Bronchial epithelial cell (primary cell): ENCODE data around the gene BTBD3. TPM values are rescaled to one million over a fixed set of nuclear protein-coding genes. Genes with fewer than 3 reads are reported as not detected.

Experiments used
- DNase-seq: peaks from one replicate; pipeline ENCODE4 v3.0.0-alpha.2; 2010; ENCODE audit warnings: low read depth
- FAIRE-seq: peaks from 2 replicates; lab custom pipeline; 2011; peaks lifted over from hg19 to GRCh38; lab: Jason Lieb, UNC
- H3K27me3 ChIP-seq: 2 replicates; pipeline ENCODE4 v1.5.1; 2011; ENCODE audit warnings: low read length; ENCODE audit not compliant: control insufficient read depth, insufficient read depth
- H3K36me3 ChIP-seq: 2 replicates; pipeline ENCODE4 v1.5.1; 2011; ENCODE audit warnings: low read length; ENCODE audit not compliant: control insufficient read depth, insufficient read depth
- H3K4me3 ChIP-seq: 2 replicates; pipeline ENCODE4 v1.5.1; 2011; ENCODE audit warnings: mild to moderate bottlenecking, low read depth, low read length, control low read depth
- total RNA-seq: library from RNA; depleted of rRNA; stranded (reverse); fragments of >200 nt; gene quantifications from 2 replicates; pipeline ENCODE4 v1.2.1, GENCODE V29; 2014
- TF ChIP-seq, protein P1 (sequence below): IDR thresholded peaks from 2 replicates; pipeline ENCODE4 v1.5.1; 2011; ENCODE audit warnings: mild to moderate bottlenecking, moderate library complexity, low read length, control low read depth, inconsistent platforms; ENCODE audit not compliant: insufficient read depth, severe bottlenecking

The BTBD3 gene
- total RNA-seq, 1 donor from 2014 or later = 16.6 TPM

DNA sequence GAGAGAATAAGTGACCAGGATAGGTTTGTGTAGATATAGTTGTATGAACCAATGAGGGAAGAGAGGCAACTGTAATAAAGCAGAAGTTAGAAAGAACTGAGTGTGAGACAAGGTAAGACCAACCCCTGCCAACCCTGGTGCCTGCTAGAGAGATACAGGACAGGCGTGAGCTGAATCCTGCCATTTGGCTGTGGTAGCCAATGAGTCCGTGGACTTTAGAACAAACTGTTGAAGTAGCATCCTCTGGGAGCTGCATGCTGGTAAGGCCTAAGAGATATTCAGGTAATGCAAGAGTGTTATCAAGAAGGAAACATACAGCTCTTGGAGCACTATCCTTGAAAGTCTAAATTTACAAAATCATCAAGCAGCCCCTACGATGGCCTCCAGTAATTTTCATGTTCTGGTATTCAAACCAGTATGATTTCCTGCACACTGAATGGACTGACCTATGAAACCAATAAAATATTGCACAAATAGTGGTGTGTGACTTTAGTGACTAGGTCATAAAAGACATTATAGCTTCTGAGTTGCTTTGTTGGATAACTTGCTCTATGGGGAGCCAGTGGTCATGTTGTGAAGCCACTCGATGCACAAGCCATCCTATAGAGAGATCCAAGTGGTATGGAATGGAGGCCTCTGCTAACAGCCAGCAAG, 24.0 kb downstream of the BTBD3 start:
- no peaks in the 10 kb centered on the region for H3K27me3 ChIP-seq
- FAIRE-seq (no peak), DNase-seq (no peak)
- TF ChIP-seq, protein P1, sequence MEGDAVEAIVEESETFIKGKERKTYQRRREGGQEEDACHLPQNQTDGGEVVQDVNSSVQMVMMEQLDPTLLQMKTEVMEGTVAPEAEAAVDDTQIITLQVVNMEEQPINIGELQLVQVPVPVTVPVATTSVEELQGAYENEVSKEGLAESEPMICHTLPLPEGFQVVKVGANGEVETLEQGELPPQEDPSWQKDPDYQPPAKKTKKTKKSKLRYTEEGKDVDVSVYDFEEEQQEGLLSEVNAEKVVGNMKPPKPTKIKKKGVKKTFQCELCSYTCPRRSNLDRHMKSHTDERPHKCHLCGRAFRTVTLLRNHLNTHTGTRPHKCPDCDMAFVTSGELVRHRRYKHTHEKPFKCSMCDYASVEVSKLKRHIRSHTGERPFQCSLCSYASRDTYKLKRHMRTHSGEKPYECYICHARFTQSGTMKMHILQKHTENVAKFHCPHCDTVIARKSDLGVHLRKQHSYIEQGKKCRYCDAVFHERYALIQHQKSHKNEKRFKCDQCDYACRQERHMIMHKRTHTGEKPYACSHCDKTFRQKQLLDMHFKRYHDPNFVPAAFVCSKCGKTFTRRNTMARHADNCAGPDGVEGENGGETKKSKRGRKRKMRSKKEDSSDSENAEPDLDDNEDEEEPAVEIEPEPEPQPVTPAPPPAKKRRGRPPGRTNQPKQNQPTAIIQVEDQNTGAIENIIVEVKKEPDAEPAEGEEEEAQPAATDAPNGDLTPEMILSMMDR = no peak
- no peak overlapping the region for H3K4me3 ChIP-seq
- no peaks in the 10 kb centered on the region for H3K36me3 ChIP-seq

DNA sequence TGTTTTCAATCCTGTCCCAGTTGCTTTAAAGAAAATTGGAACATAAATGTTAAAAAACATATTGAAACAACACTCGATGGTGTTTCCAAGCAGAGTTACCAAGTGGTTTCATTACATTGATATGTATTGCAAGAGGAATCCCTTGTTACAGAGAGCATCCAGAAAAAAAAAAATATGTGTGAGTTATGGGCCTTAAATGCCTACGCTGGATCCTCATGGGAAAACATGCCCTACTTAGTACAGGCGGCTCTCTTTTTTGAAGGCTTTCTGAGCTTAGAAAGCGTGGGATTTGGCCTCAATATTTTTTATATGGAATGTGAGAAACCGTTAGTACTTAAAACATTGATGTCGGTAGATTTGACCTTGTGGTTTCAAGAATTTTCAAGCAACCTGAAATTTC, 26.1 kb downstream of the BTBD3 start:
- DNase-seq (no peak), FAIRE-seq (no peak)
- TF ChIP-seq, protein P1 = no peak
- Histone ChIP-seq H3K27me3 (no peaks in the 10 kb centered on the region), H3K4me3 (no peak overlapping the region), H3K36me3 (no peaks in the 10 kb centered on the region)

DNA sequence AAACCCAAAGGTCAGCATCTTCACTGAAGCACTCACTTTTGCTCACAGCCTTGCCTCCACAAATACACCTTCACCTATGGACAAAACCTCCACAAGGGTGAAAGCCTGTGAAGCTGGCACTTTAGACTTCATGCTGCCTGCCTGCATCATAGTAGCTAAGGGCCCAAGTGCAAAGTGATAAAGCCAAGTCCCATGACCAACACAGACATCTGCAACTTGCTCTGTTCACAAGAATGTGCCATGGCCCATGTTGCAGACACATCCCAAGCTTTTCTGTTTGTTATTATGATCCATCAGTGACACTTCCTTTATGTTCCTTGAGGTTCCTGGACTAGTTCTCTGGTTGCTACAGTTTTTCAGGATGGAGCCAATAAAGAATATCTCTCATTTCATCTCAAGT, 31.1 kb downstream of the BTBD3 start:
- TF ChIP-seq, protein P1 = no peak
- FAIRE-seq = no peak
- Histone ChIP-seq H3K36me3 (no peaks in the 10 kb centered on the region), H3K27me3 (no peaks in the 10 kb centered on the region), H3K4me3 (no peak overlapping the region)
- no peak for DNase-seq

DNA sequence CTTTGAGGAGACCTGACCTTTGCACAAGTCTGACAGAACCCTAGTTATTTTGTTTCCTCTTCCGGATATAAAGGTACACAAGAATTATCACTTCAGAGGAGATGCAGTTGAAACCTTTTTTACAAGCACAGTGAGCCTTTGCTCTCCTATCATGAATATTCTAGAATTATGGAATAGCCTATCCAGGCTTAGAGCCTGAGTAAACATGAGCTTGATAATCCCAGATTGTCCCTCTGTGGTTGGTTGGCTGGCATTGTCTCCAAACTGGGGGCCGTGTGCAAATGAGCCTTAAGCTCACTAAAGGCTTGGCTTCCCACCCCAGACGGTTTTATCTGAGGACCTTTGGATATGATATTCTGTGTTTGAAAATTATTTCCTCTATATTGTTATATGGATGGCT, 32.0 kb downstream of the BTBD3 start:
- no peak for FAIRE-seq
- TF ChIP-seq, protein P1 = no peak
- Histone ChIP-seq H3K4me3 (no peak overlapping the region), H3K27me3 (no peaks in the 10 kb centered on the region), H3K36me3 (no peaks in the 10 kb centered on the region)
- no peak for DNase-seq

DNA sequence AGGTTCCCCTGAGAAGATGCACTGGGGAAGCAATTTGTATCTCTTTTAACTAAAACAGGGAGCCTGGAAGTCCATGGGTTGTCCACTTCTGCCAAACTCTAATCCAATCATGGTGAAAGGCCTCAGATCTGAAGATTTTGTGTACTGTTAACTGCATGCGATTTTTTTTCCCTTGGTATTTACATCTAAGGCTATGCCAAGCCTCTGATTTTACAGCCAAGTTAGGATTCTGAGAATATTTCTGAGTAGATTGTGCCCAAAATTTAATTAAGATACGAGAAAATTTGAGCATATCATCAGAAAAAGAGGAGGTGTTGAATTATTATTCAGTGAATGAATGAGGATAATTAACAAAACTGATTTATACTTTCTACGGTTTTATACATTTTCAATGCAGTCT, 34.0 kb downstream of the BTBD3 start:
- Histone ChIP-seq H3K27me3 (no peaks in the 10 kb centered on the region), H3K4me3 (no peak overlapping the region), H3K36me3 (no peaks in the 10 kb centered on the region)
- TF ChIP-seq, protein P1 = no peak
- DNase-seq (no peak), FAIRE-seq (no peak)

DNA sequence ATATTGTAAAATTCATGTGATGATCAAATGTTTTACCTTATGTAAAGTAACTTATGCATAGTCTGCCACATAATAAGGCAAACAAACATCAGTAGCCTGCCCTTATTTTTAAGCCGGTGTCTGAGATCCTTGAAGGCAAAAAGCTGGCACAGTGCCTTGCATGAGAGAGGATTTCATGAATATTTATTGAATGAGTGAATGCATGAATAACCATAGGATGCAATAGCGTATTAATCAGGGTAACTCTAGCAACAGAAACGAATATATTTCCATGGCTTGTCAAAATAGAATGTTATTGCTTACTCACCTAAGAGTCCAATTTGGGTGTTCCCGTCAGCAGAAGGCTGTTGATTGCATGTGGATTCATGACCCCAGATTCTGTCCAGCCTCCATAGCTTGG, 34.9 kb downstream of the BTBD3 start:
- no peak for DNase-seq
- TF ChIP-seq, protein P1 = no peak
- no peak overlapping the region for H3K4me3 ChIP-seq
- no peaks in the 10 kb centered on the region for H3K27me3 ChIP-seq
- no peak for FAIRE-seq
- H3K36me3 ChIP-seq = no peaks in the 10 kb centered on the region
